ENCODE measurements around the gene SPC24. TPM values are rescaled to one million over a fixed set of nuclear protein-coding genes. Genes with fewer than 3 reads are reported as not detected.
A peak's percentile ranks its signal among the peaks of the same experiment; 100 is the strongest.

The SPC24 gene
- 12.0 TPM for total RNA-seq

GRCh38 chr19:11155373-11156120 is at the start of gene SPC24:
Gene SPC24 (minus strand): TSS chr19:11155782. CDS start chr19:11155776, 6 bp downstream.
- Histone ChIP-seq H3K9ac (ENCODE audit: low read depth in 1 of 3, low read length in 3 of 3) (peak within 1 kb of the TSS; percentile 62 to 75 (median 70)), H3K4me3 (ENCODE audit: low read length in 3 of 3) (peak within 1 kb of the TSS; percentile 78 to 84 (median 78)), H3K27ac (ENCODE audit: low read depth, low read length) (peak within 1 kb of the TSS; percentile 28), H3K4me1 (ENCODE audit: control insufficient read depth in 3 of 3, insufficient read depth in 3 of 3, low read length in 3 of 3) (peaks cover 22 to 28% (median 25%) of the 10 kb centered on the region in 3 donors), H3K9me3 (ENCODE audit: control insufficient read depth in 3 of 3, low read length in 3 of 3) (no peaks in the 10 kb centered on the region), H3K36me3 (ENCODE audit: control insufficient read depth in 3 of 3, insufficient read depth in 3 of 3, low read length in 3 of 3) (no peaks in the 10 kb centered on the region), H3K27me3 (ENCODE audit: control insufficient read depth in 3 of 3, insufficient read depth in 3 of 3, low read length in 3 of 3) (no peaks in the 10 kb centered on the region)

- H3K27me3 ChIP-seq (ENCODE audit: control insufficient read depth in 3 of 3, insufficient read depth in 3 of 3, low read length in 3 of 3) = no peaks in the 10 kb centered on the region
- H3K9ac ChIP-seq (ENCODE audit: low read depth in 1 of 3, low read length in 3 of 3) = no peak overlapping the region
- H3K36me3 ChIP-seq (ENCODE audit: control insufficient read depth in 3 of 3, insufficient read depth in 3 of 3, low read length in 3 of 3) = peaks cover 1 to 12% (median 8%) of the 10 kb centered on the region in 3 donors
- H3K27ac ChIP-seq (ENCODE audit: low read depth, low read length) = no peak overlapping the region
- H3K9me3 ChIP-seq (ENCODE audit: control insufficient read depth in 3 of 3, low read length in 3 of 3) = no peaks in the 10 kb centered on the region
- no peak overlapping the region for H3K4me3 ChIP-seq (ENCODE audit: low read length in 3 of 3)
- H3K4me1 ChIP-seq (ENCODE audit: control insufficient read depth in 3 of 3, insufficient read depth in 3 of 3, low read length in 3 of 3) = peaks cover 13 to 17% (median 16%) of the 10 kb centered on the region in 3 donors
Measured at GRCh38 chr19:11204943-11205349, 49.4 kb upstream of the SPC24 start.

- Histone ChIP-seq H3K36me3 (ENCODE audit: control insufficient read depth in 3 of 3, insufficient read depth in 3 of 3, low read length in 3 of 3) (peaks cover 0 to 11% (median 7%) of the 10 kb centered on the region in 3 donors), H3K27ac (ENCODE audit: low read depth, low read length) (peak overlapping the region; percentile 87), H3K9me3 (ENCODE audit: control insufficient read depth in 3 of 3, low read length in 3 of 3) (no peaks in the 10 kb centered on the region), H3K4me3 (ENCODE audit: low read length in 3 of 3) (peak overlapping the region in 2 of 3 donors; percentile 33 to 41), H3K4me1 (ENCODE audit: control insufficient read depth in 3 of 3, insufficient read depth in 3 of 3, low read length in 3 of 3) (peaks cover 13 to 17% (median 16%) of the 10 kb centered on the region in 3 donors), H3K9ac (ENCODE audit: low read depth in 1 of 3, low read length in 3 of 3) (peak overlapping the region in 1 of 3 donors; percentile 45), H3K27me3 (ENCODE audit: control insufficient read depth in 3 of 3, insufficient read depth in 3 of 3, low read length in 3 of 3) (no peaks in the 10 kb centered on the region)
Measured at GRCh38 chr19:11204076-11204602, 48.6 kb upstream of the SPC24 start.

GRCh38 chr19:11203194-11204075 is 47.9 kb upstream of the SPC24 start:
- Histone ChIP-seq H3K27me3 (ENCODE audit: control insufficient read depth in 3 of 3, insufficient read depth in 3 of 3, low read length in 3 of 3) (no peaks in the 10 kb centered on the region), H3K27ac (ENCODE audit: low read depth, low read length) (peak overlapping the region; percentile 87), H3K36me3 (ENCODE audit: control insufficient read depth in 3 of 3, insufficient read depth in 3 of 3, low read length in 3 of 3) (peaks cover 0 to 6% (median 5%) of the 10 kb centered on the region in 3 donors), H3K9ac (ENCODE audit: low read depth in 1 of 3, low read length in 3 of 3) (peak overlapping the region; percentile 70 to 79 (median 76)), H3K9me3 (ENCODE audit: control insufficient read depth in 3 of 3, low read length in 3 of 3) (no peaks in the 10 kb centered on the region), H3K4me3 (ENCODE audit: low read length in 3 of 3) (peak overlapping the region; percentile 33 to 67 (median 65)), H3K4me1 (ENCODE audit: control insufficient read depth in 3 of 3, insufficient read depth in 3 of 3, low read length in 3 of 3) (peaks cover 13 to 17% (median 16%) of the 10 kb centered on the region in 3 donors)

GRCh38 chr19:11202488-11203193 is 47.1 kb upstream of the SPC24 start:
- H3K9ac ChIP-seq (ENCODE audit: low read depth in 1 of 3, low read length in 3 of 3) = peak overlapping the region in 2 of 3 donors; percentile 71 to 76
- peak overlapping the region; percentile 87 for H3K27ac ChIP-seq (ENCODE audit: low read depth, low read length)
- H3K9me3 ChIP-seq (ENCODE audit: control insufficient read depth in 3 of 3, low read length in 3 of 3) = no peaks in the 10 kb centered on the region
- H3K4me1 ChIP-seq (ENCODE audit: control insufficient read depth in 3 of 3, insufficient read depth in 3 of 3, low read length in 3 of 3) = peaks cover 17 to 20% (median 18%) of the 10 kb centered on the region in 3 donors
- H3K4me3 ChIP-seq (ENCODE audit: low read length in 3 of 3) = peak overlapping the region in 1 of 3 donors; percentile 29
- no peaks in the 10 kb centered on the region for H3K27me3 ChIP-seq (ENCODE audit: control insufficient read depth in 3 of 3, insufficient read depth in 3 of 3, low read length in 3 of 3)
- H3K36me3 ChIP-seq (ENCODE audit: control insufficient read depth in 3 of 3, insufficient read depth in 3 of 3, low read length in 3 of 3) = peaks cover 0 to 6% (median 5%) of the 10 kb centered on the region in 3 donors

GRCh38 chr19:11201791-11202190 is 46.2 kb upstream of the SPC24 start:
- Histone ChIP-seq H3K4me3 (ENCODE audit: low read length in 3 of 3) (no peak overlapping the region), H3K9ac (ENCODE audit: low read depth in 1 of 3, low read length in 3 of 3) (no peak overlapping the region), H3K27ac (ENCODE audit: low read depth, low read length) (no peak overlapping the region), H3K36me3 (ENCODE audit: control insufficient read depth in 3 of 3, insufficient read depth in 3 of 3, low read length in 3 of 3) (peaks cover 0 to 6% (median 5%) of the 10 kb centered on the region in 3 donors), H3K9me3 (ENCODE audit: control insufficient read depth in 3 of 3, low read length in 3 of 3) (no peaks in the 10 kb centered on the region), H3K27me3 (ENCODE audit: control insufficient read depth in 3 of 3, insufficient read depth in 3 of 3, low read length in 3 of 3) (no peaks in the 10 kb centered on the region), H3K4me1 (ENCODE audit: control insufficient read depth in 3 of 3, insufficient read depth in 3 of 3, low read length in 3 of 3) (peaks cover 17 to 22% (median 20%) of the 10 kb centered on the region in 3 donors)

GRCh38 chr19:11200931-11201330 is 45.3 kb upstream of the SPC24 start:
- H3K4me1 ChIP-seq (ENCODE audit: control insufficient read depth in 3 of 3, insufficient read depth in 3 of 3, low read length in 3 of 3) = peaks cover 20 to 28% (median 26%) of the 10 kb centered on the region in 3 donors
- peaks cover 0 to 5% (median 4%) of the 10 kb centered on the region in 3 donors for H3K36me3 ChIP-seq (ENCODE audit: control insufficient read depth in 3 of 3, insufficient read depth in 3 of 3, low read length in 3 of 3)
- no peak overlapping the region for H3K27ac ChIP-seq (ENCODE audit: low read depth, low read length)
- H3K9ac ChIP-seq (ENCODE audit: low read depth in 1 of 3, low read length in 3 of 3) = no peak overlapping the region
- no peaks in the 10 kb centered on the region for H3K27me3 ChIP-seq (ENCODE audit: control insufficient read depth in 3 of 3, insufficient read depth in 3 of 3, low read length in 3 of 3)
- no peaks in the 10 kb centered on the region for H3K9me3 ChIP-seq (ENCODE audit: control insufficient read depth in 3 of 3, low read length in 3 of 3)
- H3K4me3 ChIP-seq (ENCODE audit: low read length in 3 of 3) = no peak overlapping the region

GRCh38 chr19:11200015-11200574 is 44.5 kb upstream of the SPC24 start:
- H3K27me3 ChIP-seq (ENCODE audit: control insufficient read depth in 3 of 3, insufficient read depth in 3 of 3, low read length in 3 of 3) = no peaks in the 10 kb centered on the region
- H3K9ac ChIP-seq (ENCODE audit: low read depth in 1 of 3, low read length in 3 of 3) = no peak overlapping the region
- H3K4me1 ChIP-seq (ENCODE audit: control insufficient read depth in 3 of 3, insufficient read depth in 3 of 3, low read length in 3 of 3) = peaks cover 25 to 34% (median 30%) of the 10 kb centered on the region in 3 donors
- H3K27ac ChIP-seq (ENCODE audit: low read depth, low read length) = no peak overlapping the region
- peaks cover 0 to 7% (median 5%) of the 10 kb centered on the region in 3 donors for H3K36me3 ChIP-seq (ENCODE audit: control insufficient read depth in 3 of 3, insufficient read depth in 3 of 3, low read length in 3 of 3)
- no peaks in the 10 kb centered on the region for H3K9me3 ChIP-seq (ENCODE audit: control insufficient read depth in 3 of 3, low read length in 3 of 3)
- H3K4me3 ChIP-seq (ENCODE audit: low read length in 3 of 3) = no peak overlapping the region

GRCh38 chr19:11199517-11199916 is 43.9 kb upstream of the SPC24 start:
- H3K27me3 ChIP-seq (ENCODE audit: control insufficient read depth in 3 of 3, insufficient read depth in 3 of 3, low read length in 3 of 3) = no peaks in the 10 kb centered on the region
- no peak overlapping the region for H3K4me3 ChIP-seq (ENCODE audit: low read length in 3 of 3)
- H3K9ac ChIP-seq (ENCODE audit: low read depth in 1 of 3, low read length in 3 of 3) = no peak overlapping the region
- H3K9me3 ChIP-seq (ENCODE audit: control insufficient read depth in 3 of 3, low read length in 3 of 3) = no peaks in the 10 kb centered on the region
- H3K36me3 ChIP-seq (ENCODE audit: control insufficient read depth in 3 of 3, insufficient read depth in 3 of 3, low read length in 3 of 3) = peaks cover 0 to 7% (median 5%) of the 10 kb centered on the region in 3 donors
- no peak overlapping the region for H3K27ac ChIP-seq (ENCODE audit: low read depth, low read length)
- H3K4me1 ChIP-seq (ENCODE audit: control insufficient read depth in 3 of 3, insufficient read depth in 3 of 3, low read length in 3 of 3) = peaks cover 23 to 30% (median 26%) of the 10 kb centered on the region in 3 donors
